SK-N-SH (cell line): Measurements from ENCODE around the gene KRT16. TPM values are rescaled to one million over a fixed set of nuclear protein-coding genes. Genes with fewer than 3 reads are reported as not detected.

Experiments used
- CTCF ChIA-PET: fragments of 300-600, 350-600 bp; formaldehyde crosslinking; extraction: SDS; loops from one replicate; lab custom pipeline; 2021; lab: Yijun Ruan, JAX
- POLR2A ChIA-PET: fragments of 350-600 bp; sonication (Branson Sonifier 250); formaldehyde crosslinking; extraction: SDS; loops from one replicate; lab custom pipeline; 2020; ENCODE audit warnings: antibody characterized with exemption, inconsistent platforms; lab: Yijun Ruan, JAX
- DNase-seq: peaks from one replicate; pipeline ENCODE4 v3.0.0; 2012
- H2AFZ ChIP-seq: fragments of 200-600 bp; sonication (generic); 2 replicates; pipeline ENCODE4 v1.8.1; 2016; ENCODE audit warnings: antibody characterized with exemption, mild to moderate bottlenecking, low read depth
- H3F3A ChIP-seq: fragments of 200-600 bp; sonication (generic); replicated peaks from 2 replicates; pipeline ENCODE3; 2016; ENCODE audit warnings: antibody characterized with exemption, mild to moderate bottlenecking; ENCODE audit not compliant: insufficient read depth
- H3K27ac ChIP-seq, 2 experiments: fragments of 200-500 bp in 1 of 2; fragments of 200-600 bp in 1 of 2; sonication (Bioruptor generic) in 1 of 2; sonication (generic), shearing (Covaris generic) in 1 of 2; 2 replicates each; pipeline versions ENCODE4 v1.5.1 to v1.6.1; 2014 to 2016; ENCODE audit warnings: low read depth in 2 of 2, inconsistent platforms in 1 of 2, low read length in 1 of 2, mild to moderate bottlenecking in 1 of 2, mixed read lengths in 1 of 2
- H3K27me3 ChIP-seq: fragments of 200-600 bp; sonication (generic), shearing (Covaris generic); 2 replicates; pipeline ENCODE4 v1.6.1; 2016; ENCODE audit warnings: mixed run types; ENCODE audit not compliant: insufficient read depth
- H3K36me3 ChIP-seq, 2 experiments: fragments of 200-500 bp in 1 of 2; fragments of 200-600 bp in 1 of 2; sonication (Bioruptor generic) in 1 of 2; sonication (generic) in 1 of 2; replicated peaks in 1 of 2; 2 replicates each; pipeline versions ENCODE3 to v1.5.1; 2014 to 2016; ENCODE audit warnings: low read length in 1 of 2, mild to moderate bottlenecking in 1 of 2; ENCODE audit not compliant: insufficient read depth in 2 of 2, control insufficient read depth in 1 of 2
- H3K4me1 ChIP-seq, 2 experiments: fragments of 200-500 bp in 1 of 2; fragments of 200-600 bp in 1 of 2; sonication (Bioruptor generic) in 1 of 2; sonication (generic), shearing (Covaris generic) in 1 of 2; 2 replicates each; pipeline versions ENCODE4 v1.5.1 to v1.6.1; 2014 to 2016; ENCODE audit warnings: low read depth in 1 of 2, low read length in 1 of 2, mixed run types in 1 of 2; ENCODE audit not compliant: insufficient read depth in 2 of 2, control insufficient read depth in 1 of 2
- H3K4me2 ChIP-seq: fragments of 200-600 bp; sonication (generic), shearing (Covaris generic); 2 replicates; pipeline ENCODE4 v1.6.1; 2017; ENCODE audit warnings: mixed run types
- H3K4me3 ChIP-seq, 2 experiments: fragments of 200-500 bp in 1 of 2; fragments of 200-600 bp in 1 of 2; sonication (Bioruptor generic) in 1 of 2; sonication (generic), shearing (Covaris generic) in 1 of 2; 2 replicates each; pipeline versions ENCODE4 v1.5.1 to v1.8.1; 2014 to 2016; ENCODE audit warnings: low read depth in 2 of 2, inconsistent platforms in 1 of 2, low read length in 1 of 2, mild to moderate bottlenecking in 1 of 2, mixed read lengths in 1 of 2, moderate library complexity in 1 of 2
- H3K79me2 ChIP-seq: fragments of 200-600 bp; sonication (generic); 2 replicates; pipeline ENCODE4 v1.8.1; 2017; ENCODE audit warnings: mild to moderate bottlenecking; ENCODE audit not compliant: insufficient read depth
- H3K9ac ChIP-seq: fragments of 200-600 bp; sonication (generic); 2 replicates; pipeline ENCODE4 v1.6.1; 2017; ENCODE audit warnings: mixed run types
- H3K9me2 ChIP-seq: fragments of 200-600 bp; sonication (generic); 2 replicates; pipeline ENCODE4 v1.6.1; 2017; ENCODE audit warnings: mixed run types
- H3K9me3 ChIP-seq: fragments of 200-600 bp; sonication (generic); 2 replicates; pipeline ENCODE4 v1.6.1; 2017; ENCODE audit warnings: mixed run types, mild to moderate bottlenecking, moderate library complexity
- H4K20me1 ChIP-seq: fragments of 200-600 bp; sonication (generic); 2 replicates; pipeline ENCODE4 v1.6.1; 2017; ENCODE audit warnings: mild to moderate bottlenecking, mixed run types; ENCODE audit not compliant: insufficient read depth
- CHD2 ChIP-seq: fragments of 150-350 bp; IDR thresholded peaks from 2 replicates; pipeline ENCODE4 v1.6.1; 2018; ENCODE audit warnings: low read length; ENCODE audit not compliant: partially characterized antibody
- ELF1 ChIP-seq: IDR thresholded peaks from 2 replicates; pipeline ENCODE4 v1.4.0; 2012
- EZH2phosphoT487 ChIP-seq: fragments of 200-600 bp; sonication (generic); IDR thresholded peaks from 2 replicates; pipeline ENCODE4 v1.6.1; 2017; ENCODE audit warnings: low read depth, mixed run types, mild to moderate bottlenecking, antibody characterized with exemption, moderate library complexity, borderline replicate concordance
- FOXJ3 ChIP-seq: sonication (generic); formaldehyde crosslinking; IDR thresholded peaks from 2 replicates; pipeline ENCODE4 v1.5.1; 2020; ENCODE audit warnings: mild to moderate bottlenecking, missing genetic modification reagents
- GABPA ChIP-seq: IDR thresholded peaks from 2 replicates; pipeline ENCODE4 v1.4.0; 2012; ENCODE audit warnings: low read depth, mild to moderate bottlenecking
- GATA2 ChIP-seq: sonication (generic); formaldehyde crosslinking; IDR thresholded peaks from 2 replicates; pipeline ENCODE4 v1.5.0; 2020; ENCODE audit warnings: mild to moderate bottlenecking, missing genetic modification reagents
- MEF2A ChIP-seq: IDR thresholded peaks from 2 replicates; pipeline ENCODE4 v1.4.0; 2012; ENCODE audit warnings: low read depth, borderline replicate concordance
- REST ChIP-seq: IDR thresholded peaks from 2 replicates; pipeline ENCODE4 v1.6.1; 2012; ENCODE audit warnings: mild to moderate bottlenecking, low read depth, low read length, moderate library complexity
- TCF12 ChIP-seq: IDR thresholded peaks from 2 replicates; pipeline ENCODE4 v1.4.0; 2012
- USF1 ChIP-seq: IDR thresholded peaks from 2 replicates; pipeline ENCODE4 v1.4.0; 2012; ENCODE audit warnings: low read depth, borderline replicate concordance
- ZBTB33 ChIP-seq: IDR thresholded peaks from 2 replicates; pipeline ENCODE4 v1.4.0; 2012; ENCODE audit warnings: low read depth, borderline replicate concordance
- WGBS: methylation state at CpG from one replicate; pipeline ENCODE4 v1.1.6; 2017; ENCODE audit warnings: low lambda C conversion rate; 5-methylcytosine and 5-hydroxymethylcytosine counted together
- polyA plus RNA-seq, 3 experiments: library from polyadenylated mRNA; depleted of rRNA; stranded (reverse); fragments of >200 nt; gene quantifications; 2 replicates each; pipeline ENCODE4 v1.2.3, GENCODE V29; 2012
- TF ChIP-seq, protein P1 (sequence below): fragments of 150-350 bp; IDR thresholded peaks from 2 replicates; pipeline ENCODE4 v1.6.1; 2016; ENCODE audit warnings: mild to moderate bottlenecking, low read depth, low read length
- TF ChIP-seq, protein P2 (sequence below): fragments of 200-600 bp; sonication (generic); IDR thresholded peaks from 2 replicates; pipeline ENCODE4 v1.6.1; 2017; ENCODE audit warnings: antibody characterized with exemption, mild to moderate bottlenecking, moderate library complexity

KRT16 gene
- polyA plus RNA-seq, 1 of the 3 experiments (the other 2 are of a cell fraction): not detected

GRCh38 chr17:41594363-41594915 lies 18.1 kb downstream of the KRT16 start:
- TF ChIP-seq USF1 (no peak), CHD2 (no peak), FOXJ3 (CRISPR knock-in tag) (no peak), TCF12 (no peak), ELF1 (no peak), GABPA (no peak)
- no peak overlapping the region for H3K27ac ChIP-seq
- H3F3A ChIP-seq: no peaks in the 10 kb centered on the region
- no peak overlapping the region for H3K4me3 ChIP-seq
- H3K9me2 ChIP-seq: no peaks in the 10 kb centered on the region
- peaks cover 0 to 4% of the 10 kb centered on the region in 2 experiments; a peak in 1 of 4 replicates for H3K4me1 ChIP-seq
- peaks cover 38% of the 10 kb centered on the region for H3K27me3 ChIP-seq
- H3K79me2 ChIP-seq: no peaks in the 10 kb centered on the region
- H3K4me2 ChIP-seq: no peak overlapping the region
- no peaks in the 10 kb centered on the region for H4K20me1 ChIP-seq
- no peak for DNase-seq
- no peak overlapping the region for H2AFZ ChIP-seq
- H3K36me3 ChIP-seq: no peaks in the 10 kb centered on the region
- H3K9ac ChIP-seq: no peak overlapping the region
- POLR2A ChIA-PET: no interaction called here
- H3K9me3 ChIP-seq: no peaks in the 10 kb centered on the region
- CTCF ChIA-PET: interaction anchor here (0.6 to 7.6 kb wide), 6 partner anchors 12 to 947 kb away, joined by 3 to 50 read pairs (median 4); partner anchors contain the start of gene SMARCE1
- 9% methylated on average over 3 of the region's 3 CpGs for WGBS

GRCh38 chr17:41593306-41593981 lies 19.1 kb downstream of the KRT16 start:
- Histone ChIP-seq H3K4me1 (peaks cover 0 to 4% of the 10 kb centered on the region in 2 experiments; a peak in 1 of 4 replicates), H3K4me3 (no peak overlapping the region), H4K20me1 (no peaks in the 10 kb centered on the region), H3K9me2 (no peaks in the 10 kb centered on the region), H2AFZ (no peak overlapping the region), H3K9ac (no peak overlapping the region), H3K4me2 (no peak overlapping the region), H3K27me3 (peaks cover 40% of the 10 kb centered on the region), H3K79me2 (no peaks in the 10 kb centered on the region), H3K36me3 (no peaks in the 10 kb centered on the region), H3K9me3 (no peaks in the 10 kb centered on the region), H3F3A (no peaks in the 10 kb centered on the region), H3K27ac (no peak overlapping the region)
- DNase-seq: no peak
- 63% methylated on average over 3 of the region's 8 CpGs for WGBS
- ChIA-PET POLR2A (no interaction called here), CTCF (interaction anchor here (0.8 to 7.6 kb wide), 4 partner anchors 16 to 69 kb away, joined by 4 to 50 read pairs (median 8); no protein-coding TSS in a partner anchor)
- no peak for TF ChIP-seq GABPA
- TF ChIP-seq GATA2: no peak
- TF ChIP-seq MEF2A: no peak
- TF ChIP-seq, protein P1, sequence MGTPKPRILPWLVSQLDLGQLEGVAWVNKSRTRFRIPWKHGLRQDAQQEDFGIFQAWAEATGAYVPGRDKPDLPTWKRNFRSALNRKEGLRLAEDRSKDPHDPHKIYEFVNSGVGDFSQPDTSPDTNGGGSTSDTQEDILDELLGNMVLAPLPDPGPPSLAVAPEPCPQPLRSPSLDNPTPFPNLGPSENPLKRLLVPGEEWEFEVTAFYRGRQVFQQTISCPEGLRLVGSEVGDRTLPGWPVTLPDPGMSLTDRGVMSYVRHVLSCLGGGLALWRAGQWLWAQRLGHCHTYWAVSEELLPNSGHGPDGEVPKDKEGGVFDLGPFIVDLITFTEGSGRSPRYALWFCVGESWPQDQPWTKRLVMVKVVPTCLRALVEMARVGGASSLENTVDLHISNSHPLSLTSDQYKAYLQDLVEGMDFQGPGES: no peak
- TF ChIP-seq FOXJ3 (CRISPR knock-in tag): no peak
- no peak for TF ChIP-seq REST
- no peak for TF ChIP-seq ZBTB33
- TF ChIP-seq EZH2phosphoT487: no peak
- TF ChIP-seq, protein P2, sequence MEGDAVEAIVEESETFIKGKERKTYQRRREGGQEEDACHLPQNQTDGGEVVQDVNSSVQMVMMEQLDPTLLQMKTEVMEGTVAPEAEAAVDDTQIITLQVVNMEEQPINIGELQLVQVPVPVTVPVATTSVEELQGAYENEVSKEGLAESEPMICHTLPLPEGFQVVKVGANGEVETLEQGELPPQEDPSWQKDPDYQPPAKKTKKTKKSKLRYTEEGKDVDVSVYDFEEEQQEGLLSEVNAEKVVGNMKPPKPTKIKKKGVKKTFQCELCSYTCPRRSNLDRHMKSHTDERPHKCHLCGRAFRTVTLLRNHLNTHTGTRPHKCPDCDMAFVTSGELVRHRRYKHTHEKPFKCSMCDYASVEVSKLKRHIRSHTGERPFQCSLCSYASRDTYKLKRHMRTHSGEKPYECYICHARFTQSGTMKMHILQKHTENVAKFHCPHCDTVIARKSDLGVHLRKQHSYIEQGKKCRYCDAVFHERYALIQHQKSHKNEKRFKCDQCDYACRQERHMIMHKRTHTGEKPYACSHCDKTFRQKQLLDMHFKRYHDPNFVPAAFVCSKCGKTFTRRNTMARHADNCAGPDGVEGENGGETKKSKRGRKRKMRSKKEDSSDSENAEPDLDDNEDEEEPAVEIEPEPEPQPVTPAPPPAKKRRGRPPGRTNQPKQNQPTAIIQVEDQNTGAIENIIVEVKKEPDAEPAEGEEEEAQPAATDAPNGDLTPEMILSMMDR: no peak
